ENCODE results near the gene LARGE1.

LARGE1 gene

GRCh38 chr22:33854724-33855123 is 65.6 kb downstream of the LARGE1 start:
- DNase-seq (ENCODE audit: low read depth in 2 of 2) = no peak

GRCh38 chr22:33853200-33854097 is 66.8 kb downstream of the LARGE1 start:
- no peak for DNase-seq (ENCODE audit: low read depth in 2 of 2)

- no peak for DNase-seq (ENCODE audit: low read depth in 2 of 2)
Observed at GRCh38 chr22:33851821-33852384, 68.4 kb downstream of the LARGE1 start.

GRCh38 chr22:33851240-33851639 is 69.0 kb downstream of the LARGE1 start:
- DNase-seq (ENCODE audit: low read depth in 2 of 2) = no peak

GRCh38 chr22:33850724-33851123 is 69.6 kb downstream of the LARGE1 start:
- DNase-seq (ENCODE audit: low read depth in 2 of 2) = no peak

GRCh38 chr22:33850193-33850592 is 70.1 kb downstream of the LARGE1 start:
- no peak for DNase-seq (ENCODE audit: low read depth in 2 of 2)

GRCh38 chr22:33848251-33848650 is 72.0 kb downstream of the LARGE1 start:
- DNase-seq (ENCODE audit: low read depth in 2 of 2) = no peak

GRCh38 chr22:33844273-33844672 is 76.0 kb downstream of the LARGE1 start:
- no peak for DNase-seq (ENCODE audit: low read depth in 2 of 2)

GRCh38 chr22:33842421-33843094 is 77.7 kb downstream of the LARGE1 start:
- DNase-seq (ENCODE audit: low read depth in 2 of 2) = no peak

- DNase-seq (ENCODE audit: low read depth in 2 of 2) = no peak
Observed at GRCh38 chr22:33842006-33842354, 78.3 kb downstream of the LARGE1 start.

- no peak for DNase-seq (ENCODE audit: low read depth in 2 of 2)
Observed at GRCh38 chr22:33841281-33842005, 78.8 kb downstream of the LARGE1 start.

- no peak for DNase-seq (ENCODE audit: low read depth in 2 of 2)
Observed at GRCh38 chr22:33838644-33839043, 81.6 kb downstream of the LARGE1 start.

- DNase-seq (ENCODE audit: low read depth in 2 of 2) = no peak
Observed at GRCh38 chr22:33837826-33838225, 82.5 kb downstream of the LARGE1 start.

GRCh38 chr22:33835265-33835664 is 85.0 kb downstream of the LARGE1 start:
- no peak for DNase-seq (ENCODE audit: low read depth in 2 of 2)

- DNase-seq (ENCODE audit: low read depth in 2 of 2) = no peak
Observed at GRCh38 chr22:33832558-33833151, 87.6 kb downstream of the LARGE1 start.

- no peak for DNase-seq (ENCODE audit: low read depth in 2 of 2)
Observed at GRCh38 chr22:33831651-33832050, 88.6 kb downstream of the LARGE1 start.

GRCh38 chr22:33831207-33831606 is 89.1 kb downstream of the LARGE1 start:
- no peak for DNase-seq (ENCODE audit: low read depth in 2 of 2)

GRCh38 chr22:33829546-33830280 is 90.6 kb downstream of the LARGE1 start:
- no peak for DNase-seq (ENCODE audit: low read depth in 2 of 2)

GRCh38 chr22:33828302-33828701 is 92.0 kb downstream of the LARGE1 start:
- DNase-seq (ENCODE audit: low read depth in 2 of 2) = no peak

- DNase-seq (ENCODE audit: low read depth in 2 of 2) = no peak
Observed at GRCh38 chr22:33825761-33826160, 94.5 kb downstream of the LARGE1 start.

- DNase-seq (ENCODE audit: low read depth in 2 of 2) = no peak
Observed at GRCh38 chr22:33823552-33823951, 96.7 kb downstream of the LARGE1 start.
